Astrocyte (in vitro differentiated cells and primary cell): ENCODE data around the gene NFATC3. TPM values are rescaled to one million over a fixed set of nuclear protein-coding genes. Genes with fewer than 3 reads are reported as not detected.

Experiments
- DNase-seq: peaks from one replicate; pipeline ENCODE4 v3.0.0-alpha.2; 2010; ENCODE audit warnings: low read depth
- FAIRE-seq: peaks from 2 replicates; lab custom pipeline; 2011; peaks lifted over from hg19 to GRCh38; lab: Jason Lieb, UNC
- H2AFZ ChIP-seq: 2 replicates; pipeline ENCODE4 v1.6.0; 2012; ENCODE audit warnings: low read depth, low read length, inconsistent platforms
- H3K27ac ChIP-seq: 2 replicates; pipeline ENCODE4 v1.5.1; 2011; ENCODE audit warnings: low read depth, low read length, inconsistent platforms
- H3K27me3 ChIP-seq: 2 replicates; pipeline ENCODE4 v1.6.0; 2011; ENCODE audit warnings: low read length, inconsistent platforms; ENCODE audit not compliant: insufficient read depth
- H3K36me3 ChIP-seq: 2 replicates; pipeline ENCODE4 v1.5.1; 2011; ENCODE audit warnings: low read length, inconsistent platforms; ENCODE audit not compliant: insufficient read depth
- H3K4me1 ChIP-seq: 2 replicates; pipeline ENCODE4 v1.5.1; 2011; ENCODE audit warnings: low read length, inconsistent platforms; ENCODE audit not compliant: insufficient read depth
- H3K4me2 ChIP-seq: 2 replicates; pipeline ENCODE4 v1.6.0; 2012; ENCODE audit warnings: low read length, inconsistent platforms
- H3K4me3 ChIP-seq: 2 replicates; pipeline ENCODE4 v1.5.1; 2011; ENCODE audit warnings: low read depth, mild to moderate bottlenecking, low read length, inconsistent platforms; ENCODE audit not compliant: insufficient read depth
- H3K79me2 ChIP-seq: 2 replicates; pipeline ENCODE4 v1.6.0; 2012; ENCODE audit warnings: mild to moderate bottlenecking, low read length, inconsistent platforms; ENCODE audit not compliant: insufficient read depth
- H3K9ac ChIP-seq: 2 replicates; pipeline ENCODE4 v1.6.0; 2012; ENCODE audit warnings: mild to moderate bottlenecking, low read length, inconsistent platforms
- H3K9me3 ChIP-seq: 2 replicates; pipeline ENCODE4 v1.5.1; 2012; ENCODE audit warnings: low read depth, mild to moderate bottlenecking, low read length, inconsistent platforms; ENCODE audit not compliant: insufficient read depth
- H4K20me1 ChIP-seq: 2 replicates; pipeline ENCODE4 v1.6.0; 2012; ENCODE audit warnings: low read length, inconsistent platforms; ENCODE audit not compliant: insufficient read depth
- H3K27ac Mint-ChIP-seq: one replicate; pipeline ENCODE4 v1.8.0; 2021; ENCODE audit warnings: mild to moderate bottlenecking, mixed read lengths; ENCODE audit not compliant: unreplicated experiment
- H3K27me3 Mint-ChIP-seq: one replicate; pipeline ENCODE4 v1.8.0; 2021; ENCODE audit warnings: low read depth, mixed read lengths; ENCODE audit not compliant: unreplicated experiment
- H3K36me3 Mint-ChIP-seq: one replicate; pipeline ENCODE4 v1.8.0; 2021; ENCODE audit warnings: low read depth, mixed read lengths; ENCODE audit not compliant: unreplicated experiment
- H3K4me1 Mint-ChIP-seq: one replicate; pipeline ENCODE4 v1.8.0; 2021; ENCODE audit warnings: low read depth, mixed read lengths; ENCODE audit not compliant: unreplicated experiment
- H3K4me3 Mint-ChIP-seq: one replicate; pipeline ENCODE4 v1.8.0; 2021; ENCODE audit warnings: mild to moderate bottlenecking, moderate library complexity, mixed read lengths; ENCODE audit not compliant: unreplicated experiment
- H3K9me3 Mint-ChIP-seq: one replicate; pipeline ENCODE4 v1.8.0; 2021; ENCODE audit warnings: mild to moderate bottlenecking, mixed read lengths; ENCODE audit not compliant: unreplicated experiment
- EZH2 ChIP-seq: IDR thresholded peaks from 2 replicates; pipeline ENCODE4 v1.6.1; 2012; ENCODE audit warnings: mild to moderate bottlenecking, low read length, inconsistent platforms; ENCODE audit not compliant: insufficient read depth
- total RNA-seq: library from RNA; stranded (reverse); gene quantifications from 2 replicates; pipeline ENCODE4 v1.2.1, GENCODE V29; 2021
- TF ChIP-seq, protein P1 (sequence below): IDR thresholded peaks from 2 replicates; pipeline ENCODE4 v1.5.1; 2011; ENCODE audit warnings: low read depth, mild to moderate bottlenecking, inconsistent platforms, low read length, moderate library complexity; ENCODE audit not compliant: insufficient read depth

NFATC3 gene
- total RNA-seq, 1 donor from 2014 or later: 34.0 TPM

DNA sequence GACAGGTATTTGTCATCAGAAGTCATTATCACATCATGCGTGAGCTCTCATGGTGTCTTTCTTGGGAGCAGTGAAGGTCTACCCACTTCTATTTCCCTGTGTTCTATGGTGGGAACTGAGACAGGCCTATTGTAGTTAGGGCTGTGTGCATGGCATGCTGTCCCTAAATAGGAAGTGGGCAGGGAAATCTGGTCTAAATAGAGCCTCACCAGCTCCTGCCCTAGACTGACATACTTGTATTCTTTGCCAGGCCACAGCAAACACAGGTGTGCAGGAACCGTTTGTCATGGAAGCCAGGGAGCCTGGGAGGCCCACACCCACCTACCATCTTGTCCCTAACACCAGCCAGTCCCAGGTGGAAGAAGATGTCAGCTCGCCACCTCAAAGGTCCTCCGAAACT is 189.3 kb downstream of the NFATC3 start:
- Histone ChIP-seq H3K9ac (no peak overlapping the region), H2AFZ (no peak overlapping the region), H3K9me3 (no peaks in the 10 kb centered on the region), H3K4me2 (no peak overlapping the region), H3K27me3 (no peaks in the 10 kb centered on the region), H3K4me1 (no peaks in the 10 kb centered on the region), H3K36me3 (peaks cover 6% of the 10 kb centered on the region), H3K4me3 (no peak overlapping the region), H3K27ac (no peak overlapping the region), H4K20me1 (peaks cover 67% of the 10 kb centered on the region), H3K79me2 (peaks cover 66% of the 10 kb centered on the region)
- no peaks in the 10 kb centered on the region for H3K27me3 Mint-ChIP-seq
- FAIRE-seq (no peak), DNase-seq (no peak)
- H3K9me3 Mint-ChIP-seq: no peaks in the 10 kb centered on the region
- H3K4me3 Mint-ChIP-seq: no peak overlapping the region
- H3K36me3 Mint-ChIP-seq: peaks cover 11% of the 10 kb centered on the region
- no peak overlapping the region for H3K27ac Mint-ChIP-seq
- peaks cover 11% of the 10 kb centered on the region for H3K4me1 Mint-ChIP-seq
- TF ChIP-seq, protein P1, sequence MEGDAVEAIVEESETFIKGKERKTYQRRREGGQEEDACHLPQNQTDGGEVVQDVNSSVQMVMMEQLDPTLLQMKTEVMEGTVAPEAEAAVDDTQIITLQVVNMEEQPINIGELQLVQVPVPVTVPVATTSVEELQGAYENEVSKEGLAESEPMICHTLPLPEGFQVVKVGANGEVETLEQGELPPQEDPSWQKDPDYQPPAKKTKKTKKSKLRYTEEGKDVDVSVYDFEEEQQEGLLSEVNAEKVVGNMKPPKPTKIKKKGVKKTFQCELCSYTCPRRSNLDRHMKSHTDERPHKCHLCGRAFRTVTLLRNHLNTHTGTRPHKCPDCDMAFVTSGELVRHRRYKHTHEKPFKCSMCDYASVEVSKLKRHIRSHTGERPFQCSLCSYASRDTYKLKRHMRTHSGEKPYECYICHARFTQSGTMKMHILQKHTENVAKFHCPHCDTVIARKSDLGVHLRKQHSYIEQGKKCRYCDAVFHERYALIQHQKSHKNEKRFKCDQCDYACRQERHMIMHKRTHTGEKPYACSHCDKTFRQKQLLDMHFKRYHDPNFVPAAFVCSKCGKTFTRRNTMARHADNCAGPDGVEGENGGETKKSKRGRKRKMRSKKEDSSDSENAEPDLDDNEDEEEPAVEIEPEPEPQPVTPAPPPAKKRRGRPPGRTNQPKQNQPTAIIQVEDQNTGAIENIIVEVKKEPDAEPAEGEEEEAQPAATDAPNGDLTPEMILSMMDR: no peak
- TF ChIP-seq EZH2: no peak

DNA sequence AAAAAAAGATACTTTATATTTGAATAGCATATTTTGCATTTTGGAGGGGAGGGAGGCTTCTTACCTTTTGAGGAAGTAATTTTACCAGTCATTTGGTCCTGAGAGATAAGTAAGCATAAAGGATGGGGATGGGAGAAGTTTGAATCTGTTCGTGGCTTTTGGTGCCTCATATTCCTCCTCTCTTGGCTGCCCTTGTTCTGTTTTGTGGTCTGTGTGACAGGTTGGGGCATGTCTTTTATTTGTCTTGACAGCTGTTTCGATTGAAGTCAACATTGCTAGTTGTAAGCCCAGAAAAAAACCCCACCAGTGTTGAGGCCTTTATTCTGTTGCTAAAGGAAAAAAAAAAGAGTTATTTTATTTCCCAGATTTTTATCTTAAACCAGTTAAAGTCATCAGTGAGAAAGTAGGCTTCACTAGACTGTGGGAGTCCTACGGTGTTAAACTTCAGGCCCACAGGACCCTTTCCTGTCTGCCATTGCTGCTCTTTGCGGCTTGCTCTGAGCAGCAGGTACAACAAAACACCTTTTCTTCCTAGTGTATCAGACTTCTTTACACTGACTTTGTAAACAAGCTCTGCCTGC is 190.5 kb downstream of the NFATC3 start:
- H3K9me3 ChIP-seq: no peaks in the 10 kb centered on the region
- peaks cover 65% of the 10 kb centered on the region for H4K20me1 ChIP-seq
- Mint-ChIP-seq H3K27me3 (no peaks in the 10 kb centered on the region), H3K4me3 (no peak overlapping the region), H3K4me1 (peaks cover 9% of the 10 kb centered on the region), H3K9me3 (no peaks in the 10 kb centered on the region), H3K36me3 (peaks cover 15% of the 10 kb centered on the region), H3K27ac (no peak overlapping the region)
- no peak overlapping the region for H3K27ac ChIP-seq
- H3K79me2 ChIP-seq: peaks cover 66% of the 10 kb centered on the region
- DNase-seq: no peak
- no peak overlapping the region for H3K4me2 ChIP-seq
- no peak overlapping the region for H3K4me3 ChIP-seq
- H3K27me3 ChIP-seq: no peaks in the 10 kb centered on the region
- H3K9ac ChIP-seq: no peak overlapping the region
- no peak for TF ChIP-seq EZH2
- TF ChIP-seq, protein P1: no peak
- peaks cover 8% of the 10 kb centered on the region for H3K36me3 ChIP-seq
- FAIRE-seq: no peak
- H3K4me1 ChIP-seq: no peaks in the 10 kb centered on the region
- H2AFZ ChIP-seq: no peak overlapping the region

DNA sequence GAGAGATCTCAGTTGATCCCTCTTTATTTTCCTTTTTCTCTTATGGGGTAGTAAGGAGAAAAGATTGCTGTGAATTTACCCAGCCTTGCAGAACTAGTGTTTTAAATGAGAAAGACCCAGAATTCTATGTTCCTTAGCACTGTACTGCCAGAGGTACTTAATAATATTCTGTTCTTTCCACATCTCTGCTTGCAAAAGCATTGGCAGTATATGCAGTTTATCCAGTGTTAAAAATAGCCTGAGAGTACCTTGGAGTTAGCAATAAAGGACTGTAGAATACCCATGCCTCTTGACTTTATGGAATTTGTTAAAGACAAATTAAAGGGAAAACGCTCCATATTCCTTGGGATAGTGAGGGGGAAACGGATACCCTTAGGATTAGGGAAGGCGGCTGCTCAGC is 191.1 kb downstream of the NFATC3 start:
- no peak overlapping the region for H3K27ac ChIP-seq
- no peak overlapping the region for H3K27ac Mint-ChIP-seq
- no peak overlapping the region for H3K4me3 ChIP-seq
- peaks cover 64% of the 10 kb centered on the region for H4K20me1 ChIP-seq
- H3K36me3 Mint-ChIP-seq: peaks cover 14% of the 10 kb centered on the region
- DNase-seq: no peak
- H3K27me3 Mint-ChIP-seq: no peaks in the 10 kb centered on the region
- no peak overlapping the region for H3K9ac ChIP-seq
- no peak overlapping the region for H2AFZ ChIP-seq
- peaks cover 8% of the 10 kb centered on the region for H3K36me3 ChIP-seq
- no peaks in the 10 kb centered on the region for H3K27me3 ChIP-seq
- H3K4me3 Mint-ChIP-seq: no peak overlapping the region
- H3K4me1 Mint-ChIP-seq: peaks cover 9% of the 10 kb centered on the region
- H3K9me3 Mint-ChIP-seq: no peaks in the 10 kb centered on the region
- H3K4me2 ChIP-seq: no peak overlapping the region
- no peaks in the 10 kb centered on the region for H3K9me3 ChIP-seq
- H3K79me2 ChIP-seq: peaks cover 61% of the 10 kb centered on the region
- no peaks in the 10 kb centered on the region for H3K4me1 ChIP-seq
- TF ChIP-seq, protein P1: no peak
- TF ChIP-seq EZH2: no peak
- FAIRE-seq: no peak
